CD4-positive, alpha-beta T cell treated with Interleukin-15 for 1 hour (primary cell): ENCODE measurements around the gene CEP135.
"Not testable (repeated sequence)": the region's sequence is repeated elsewhere in the genome, so short reads cannot be mapped to it uniquely, and the experiment has no call there.

Experiments
- DNase-seq: peaks from one replicate; pipeline ENCODE4 v3.0.0-alpha.2; 2020

The CEP135 gene, protein sequence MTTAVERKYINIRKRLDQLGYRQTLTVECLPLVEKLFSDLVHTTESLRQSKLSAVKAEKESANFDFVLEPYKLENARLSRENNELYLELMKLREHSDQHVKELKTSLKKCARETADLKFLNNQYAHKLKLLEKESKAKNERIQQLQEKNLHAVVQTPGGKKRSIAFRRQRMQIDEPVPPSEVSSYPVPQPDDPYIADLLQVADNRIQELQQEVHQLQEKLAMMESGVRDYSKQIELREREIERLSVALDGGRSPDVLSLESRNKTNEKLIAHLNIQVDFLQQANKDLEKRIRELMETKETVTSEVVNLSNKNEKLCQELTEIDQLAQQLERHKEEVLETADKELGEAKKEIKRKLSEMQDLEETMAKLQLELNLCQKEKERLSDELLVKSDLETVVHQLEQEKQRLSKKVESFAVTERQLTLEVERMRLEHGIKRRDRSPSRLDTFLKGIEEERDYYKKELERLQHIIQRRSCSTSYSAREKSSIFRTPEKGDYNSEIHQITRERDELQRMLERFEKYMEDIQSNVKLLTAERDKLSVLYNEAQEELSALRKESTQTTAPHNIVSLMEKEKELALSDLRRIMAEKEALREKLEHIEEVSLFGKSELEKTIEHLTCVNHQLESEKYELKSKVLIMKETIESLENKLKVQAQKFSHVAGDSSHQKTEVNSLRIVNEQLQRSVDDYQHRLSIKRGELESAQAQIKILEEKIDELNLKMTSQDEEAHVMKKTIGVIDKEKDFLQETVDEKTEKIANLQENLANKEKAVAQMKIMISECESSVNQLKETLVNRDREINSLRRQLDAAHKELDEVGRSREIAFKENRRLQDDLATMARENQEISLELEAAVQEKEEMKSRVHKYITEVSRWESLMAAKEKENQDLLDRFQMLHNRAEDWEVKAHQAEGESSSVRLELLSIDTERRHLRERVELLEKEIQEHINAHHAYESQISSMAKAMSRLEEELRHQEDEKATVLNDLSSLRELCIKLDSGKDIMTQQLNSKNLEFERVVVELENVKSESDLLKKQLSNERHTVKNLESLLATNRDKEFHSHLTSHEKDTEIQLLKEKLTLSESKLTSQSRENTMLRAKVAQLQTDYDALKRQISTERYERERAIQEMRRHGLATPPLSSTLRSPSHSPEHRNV

DNA sequence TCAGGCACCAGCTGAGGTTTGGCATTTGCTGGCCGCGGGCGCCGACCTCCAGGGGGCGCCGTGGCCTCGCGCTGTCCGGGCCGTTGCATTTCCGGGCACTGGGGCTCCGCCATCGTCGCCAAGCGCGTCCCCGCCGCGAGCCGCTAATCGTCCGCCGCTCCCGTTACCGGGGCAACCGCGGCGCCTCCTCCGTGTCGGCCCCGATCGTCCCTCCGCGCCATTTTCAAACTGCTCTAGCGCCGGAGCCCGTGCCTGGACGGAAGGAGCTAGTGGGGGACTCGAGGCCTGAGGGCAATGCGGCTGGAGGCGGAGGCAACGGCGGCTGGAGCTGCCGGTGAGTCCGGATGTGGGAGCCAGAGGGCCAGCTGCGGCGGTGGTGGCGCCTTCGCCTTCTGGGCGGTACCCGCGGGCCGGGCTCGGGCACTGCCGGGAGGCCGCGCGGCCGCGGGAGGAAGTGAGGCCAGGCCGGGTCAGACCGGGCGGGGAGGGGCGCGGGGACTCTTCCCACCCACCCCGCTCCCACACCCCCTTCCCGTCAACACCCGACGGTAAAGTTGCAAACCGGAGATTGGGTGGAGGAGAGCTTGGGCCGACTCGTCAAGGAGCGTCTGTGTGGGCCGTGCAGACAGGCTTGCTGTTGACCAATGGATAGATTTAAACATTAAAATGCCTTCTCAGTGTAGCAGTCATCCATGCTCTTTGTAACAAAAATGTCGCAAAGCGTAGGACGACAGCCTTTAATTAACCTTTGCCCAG is at the start of gene CEP135:
CEP135 (plus strand) TSS at position 220 of the 756 bp plus-strand sequence. CDS start 3,186 bp downstream, outside the sequence.
- peak; percentile 95 for DNase-seq

DNA sequence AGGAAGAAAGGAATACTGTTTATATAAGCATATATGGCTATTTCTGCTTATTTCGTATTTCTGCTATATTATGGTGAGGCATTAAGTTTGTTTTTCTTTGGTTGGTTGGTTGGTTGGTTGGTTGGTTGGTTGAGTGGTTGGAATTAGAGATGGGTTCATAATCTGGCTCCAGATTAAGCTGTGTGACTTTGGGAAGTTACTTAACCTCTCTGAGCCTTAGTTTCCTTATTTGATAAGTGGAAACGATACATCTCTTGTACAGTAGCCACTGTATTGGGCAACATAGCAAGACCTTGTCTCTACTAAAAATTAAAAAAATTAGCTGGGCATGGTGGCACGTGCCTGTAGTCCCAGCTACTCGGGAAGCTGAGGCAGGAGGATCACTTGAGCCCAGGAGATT is 46.1 kb upstream of the CEP135 start:
- DNase-seq = no peak

DNA sequence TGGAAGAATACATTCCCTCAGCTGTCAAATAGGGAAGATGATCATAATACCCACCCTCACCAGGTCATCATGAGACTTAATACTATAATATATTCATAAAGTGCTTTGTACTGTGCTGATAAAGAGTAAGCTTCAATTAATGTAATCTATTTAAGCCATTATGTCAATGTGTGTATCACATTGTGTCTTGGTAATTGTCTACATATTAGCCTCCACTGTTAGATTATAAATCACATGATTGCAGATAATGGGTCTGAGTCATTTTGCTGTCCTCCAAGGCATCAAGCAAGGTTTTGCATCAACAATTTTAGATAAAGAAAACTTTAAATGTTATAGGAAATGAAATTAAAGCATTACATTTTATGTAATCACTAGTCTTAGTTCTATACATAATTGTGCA is 45.2 kb upstream of the CEP135 start:
- no peak for DNase-seq

DNA sequence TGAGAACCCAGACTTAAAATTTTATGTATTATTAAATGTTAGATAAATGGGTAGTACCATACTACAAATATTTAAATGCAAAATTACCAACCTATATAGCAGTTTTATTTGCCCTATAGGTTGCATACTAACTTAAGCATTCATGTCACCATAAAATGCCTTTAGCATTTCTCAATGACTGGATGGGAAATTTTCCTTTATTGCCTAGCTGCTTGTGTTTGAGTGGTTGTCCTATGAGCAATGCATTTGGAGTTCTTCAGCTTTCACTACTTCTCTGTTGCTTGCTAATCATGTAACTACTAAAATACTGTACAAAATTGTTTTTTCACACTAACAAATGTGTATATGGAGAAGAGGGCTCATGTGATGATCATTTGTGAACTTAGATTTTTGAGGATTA is 44.2 kb upstream of the CEP135 start:
- DNase-seq = no peak

DNA sequence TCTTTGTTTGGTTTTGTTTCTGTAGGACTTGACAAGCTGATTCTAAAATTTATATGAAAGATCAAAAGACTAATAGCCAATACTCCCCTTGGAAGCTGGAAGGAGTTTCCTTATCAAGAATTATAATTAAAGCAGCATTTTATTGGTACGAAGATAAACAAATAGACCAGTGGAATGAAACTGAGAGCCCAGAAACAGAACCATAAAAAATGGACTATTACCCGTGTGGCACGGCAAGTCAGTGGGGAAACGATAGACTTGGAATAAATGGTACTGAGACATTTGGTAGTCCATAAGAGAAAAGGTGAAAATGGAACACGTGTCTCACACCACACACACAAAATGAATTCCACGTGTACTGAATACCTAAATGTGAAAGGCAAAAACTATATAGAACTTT is 42.4 kb upstream of the CEP135 start:
- DNase-seq = no peak

DNA sequence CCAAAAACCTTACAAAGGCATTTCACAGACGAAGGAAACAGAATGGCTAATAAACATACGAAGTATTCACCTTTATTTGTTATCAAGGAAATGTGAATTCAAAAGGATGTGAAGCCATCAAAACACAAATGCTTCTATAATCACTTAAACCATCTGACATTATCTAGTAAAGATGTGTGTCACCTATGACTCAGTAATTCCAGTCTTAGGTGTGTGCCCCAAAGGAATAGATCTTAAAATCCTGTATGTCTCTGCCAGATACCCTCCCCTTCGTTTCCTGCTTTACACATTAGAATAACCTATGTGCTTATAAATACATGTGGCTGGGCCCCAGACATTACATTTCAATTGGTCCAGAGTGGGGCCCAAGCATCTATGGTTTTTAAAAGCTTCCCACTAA is 41.8 kb upstream of the CEP135 start:
- DNase-seq = no peak

DNA sequence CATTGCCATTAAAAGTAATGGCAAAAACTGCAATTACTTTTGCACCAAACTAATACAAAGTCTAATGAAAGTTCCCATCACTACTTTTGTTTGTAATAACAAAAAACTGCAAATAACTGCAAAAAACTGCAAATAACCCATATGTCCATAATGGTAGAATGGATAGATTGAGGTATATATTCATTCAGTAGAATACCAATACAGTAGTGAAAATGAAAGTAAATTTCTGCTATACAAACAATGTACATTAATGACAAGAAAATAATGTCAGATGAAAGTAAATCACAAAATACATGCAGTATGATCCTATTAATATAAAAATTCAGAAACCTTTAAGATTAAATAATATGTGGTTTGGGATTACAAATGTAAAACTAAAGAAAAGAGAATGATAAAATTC is 41.3 kb upstream of the CEP135 start:
- DNase-seq = no peak

DNA sequence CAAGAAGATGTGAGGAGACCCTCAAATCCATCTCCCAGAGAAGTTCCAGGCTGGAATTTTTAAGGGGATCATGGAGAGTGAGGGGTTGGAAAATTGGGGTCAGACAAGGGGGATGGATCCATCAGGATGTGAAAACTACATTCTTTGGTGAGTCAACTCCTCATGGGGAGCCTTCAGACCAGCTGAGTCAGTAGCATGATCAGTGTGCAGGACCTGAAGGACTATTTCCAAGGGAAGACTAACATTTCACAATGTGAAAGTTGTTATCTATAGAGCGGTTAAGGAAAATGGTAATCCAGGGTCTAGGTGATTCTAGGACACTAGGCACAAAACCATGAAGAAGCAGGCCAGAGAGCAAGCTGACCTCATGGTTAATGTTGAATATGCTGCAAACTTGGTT is 38.6 kb upstream of the CEP135 start:
- DNase-seq = no peak

DNA sequence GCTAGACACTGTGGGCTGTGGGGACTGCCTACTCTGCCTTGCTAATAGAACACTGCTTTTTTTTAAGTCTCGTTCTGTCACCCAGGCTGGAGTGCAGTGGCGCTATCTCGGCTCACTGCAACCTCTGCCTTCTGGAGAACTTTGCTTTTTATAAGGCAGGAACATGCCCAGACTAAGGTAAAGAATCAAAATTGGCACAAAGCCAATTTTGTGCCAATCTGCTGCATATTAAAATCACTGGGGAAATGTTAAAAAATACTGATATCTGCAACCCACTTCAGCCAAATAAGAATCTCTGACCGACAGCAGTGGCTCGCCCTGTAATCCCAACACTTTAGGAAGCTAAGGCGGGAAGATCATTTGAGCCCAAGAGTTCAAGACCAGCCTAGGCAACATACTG is 36.5 kb upstream of the CEP135 start:
- DNase-seq = no peak

DNA sequence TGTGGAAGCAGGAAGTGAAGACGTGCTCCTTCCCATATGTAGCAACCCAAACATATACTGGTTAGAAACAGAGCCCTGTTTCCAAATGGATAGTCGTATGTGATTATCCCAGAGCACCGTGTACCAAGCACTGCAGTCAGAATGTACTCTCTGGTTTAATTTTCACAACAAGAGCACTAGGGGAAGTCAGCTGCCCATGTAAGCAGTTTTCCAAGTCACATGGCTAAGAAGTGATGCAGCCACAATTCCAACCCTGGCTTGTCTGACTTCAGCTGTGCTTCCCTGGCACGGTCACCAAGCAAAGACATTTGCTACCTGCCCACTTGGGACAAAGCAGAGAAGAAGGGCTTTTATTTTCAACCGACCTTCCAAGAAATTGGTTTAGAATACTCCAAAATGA is 28.2 kb upstream of the CEP135 start:
- no peak for DNase-seq

DNA sequence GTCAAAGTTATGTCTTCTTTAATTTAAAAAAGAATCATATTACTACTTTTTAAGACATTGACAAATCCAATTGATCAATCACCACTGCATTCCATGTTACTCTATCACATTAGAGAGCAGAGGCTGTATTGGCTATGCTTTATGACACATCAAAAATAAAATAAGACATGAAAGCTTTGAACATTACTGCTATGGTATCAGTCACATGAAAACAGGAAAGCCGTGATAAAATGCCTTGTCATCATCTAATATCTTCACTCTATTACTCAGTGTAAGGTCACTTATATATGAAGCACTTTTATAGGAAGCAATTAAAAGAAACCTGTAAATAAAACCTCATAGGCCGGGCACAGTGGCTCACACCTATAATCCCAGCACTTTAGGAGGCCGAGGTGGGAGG is 27.7 kb upstream of the CEP135 start:
- DNase-seq = no peak

DNA sequence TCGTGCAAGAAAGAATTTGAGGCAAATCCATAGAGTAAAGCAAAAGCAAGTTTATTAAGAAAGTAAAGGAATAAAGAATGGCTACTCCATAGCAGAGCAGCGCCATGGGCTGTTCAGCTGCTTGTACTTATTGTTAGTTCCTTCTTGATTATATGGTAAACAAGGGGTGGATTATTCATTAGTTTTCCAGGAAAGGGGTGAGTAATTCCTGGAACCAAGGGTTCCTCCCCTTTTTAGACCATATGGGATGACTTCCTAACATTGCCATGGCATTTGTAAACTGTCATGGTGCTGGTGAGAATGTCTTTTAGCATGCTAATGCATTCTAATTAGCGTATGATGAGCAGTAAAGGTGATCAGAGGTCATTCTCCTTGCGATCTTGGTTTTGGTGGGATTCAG is 23.5 kb upstream of the CEP135 start:
- no peak for DNase-seq

DNA sequence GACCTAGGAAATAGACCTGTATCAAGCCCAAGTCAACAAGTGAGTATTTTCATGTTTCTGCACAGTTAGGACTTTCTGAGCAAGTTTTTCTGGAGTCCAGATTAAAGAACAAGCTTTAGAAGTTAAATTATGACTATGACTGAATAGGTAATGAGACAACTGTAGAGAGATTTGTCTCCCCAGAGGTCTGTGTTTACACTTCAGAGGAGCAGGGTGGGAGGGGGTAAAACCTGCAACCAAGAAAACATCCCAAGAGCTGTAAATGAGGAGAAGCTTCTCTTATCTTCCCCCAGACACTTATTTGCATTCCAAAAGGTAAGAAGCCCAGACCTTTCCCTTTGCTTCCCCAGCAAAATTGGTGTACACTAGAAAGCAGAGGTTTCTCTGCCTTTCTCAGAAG is 22.1 kb upstream of the CEP135 start:
- DNase-seq = no peak

DNA sequence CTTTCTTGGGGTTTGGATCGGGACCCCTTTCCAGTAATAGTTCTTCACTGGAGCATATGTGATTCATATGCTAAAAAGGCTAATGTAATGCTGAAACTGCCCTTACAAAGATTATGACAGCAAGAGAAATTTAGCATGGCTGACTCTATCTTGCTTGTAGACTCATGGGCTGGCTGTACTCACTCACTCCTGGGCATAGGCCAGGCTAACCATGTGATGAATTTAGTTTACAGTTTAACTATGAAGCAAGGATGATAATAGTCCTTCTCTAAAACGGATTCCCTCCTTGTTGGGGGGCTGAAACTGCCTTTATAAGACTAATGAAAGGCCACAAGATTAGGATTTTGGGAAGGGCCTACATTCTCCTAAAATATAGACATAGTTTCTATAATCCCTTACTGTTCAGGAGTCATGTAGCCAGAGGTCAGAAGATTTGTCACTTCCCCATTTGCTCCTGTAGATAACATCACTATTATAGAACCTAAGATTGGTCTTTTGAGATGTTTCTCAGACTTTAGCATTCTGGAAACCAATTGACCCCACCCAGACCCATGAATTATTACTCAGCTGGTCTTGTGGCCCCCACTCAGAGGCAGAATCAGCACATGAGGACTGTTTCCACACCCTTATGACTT is 20.8 kb upstream of the CEP135 start:
- DNase-seq = no peak

DNA sequence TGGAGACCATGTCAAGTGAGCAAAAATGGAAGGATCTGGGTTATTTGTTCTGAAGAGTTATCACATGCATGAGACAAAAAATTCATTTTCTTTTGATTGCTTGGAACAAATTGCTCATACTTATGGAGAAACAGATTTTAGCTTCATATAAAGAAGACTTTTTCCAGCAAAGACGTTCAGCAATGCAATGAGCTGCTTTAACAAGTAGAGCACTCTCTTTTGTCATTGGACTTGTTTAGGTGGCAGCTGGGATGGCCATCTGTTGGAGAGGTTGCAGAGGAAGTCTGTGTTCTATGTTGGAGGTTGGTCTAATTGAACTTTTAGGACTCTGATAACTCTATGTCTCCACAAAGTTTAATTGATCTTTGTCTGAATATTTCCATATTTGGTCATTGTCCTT is 19.9 kb upstream of the CEP135 start:
- no peak for DNase-seq

DNA sequence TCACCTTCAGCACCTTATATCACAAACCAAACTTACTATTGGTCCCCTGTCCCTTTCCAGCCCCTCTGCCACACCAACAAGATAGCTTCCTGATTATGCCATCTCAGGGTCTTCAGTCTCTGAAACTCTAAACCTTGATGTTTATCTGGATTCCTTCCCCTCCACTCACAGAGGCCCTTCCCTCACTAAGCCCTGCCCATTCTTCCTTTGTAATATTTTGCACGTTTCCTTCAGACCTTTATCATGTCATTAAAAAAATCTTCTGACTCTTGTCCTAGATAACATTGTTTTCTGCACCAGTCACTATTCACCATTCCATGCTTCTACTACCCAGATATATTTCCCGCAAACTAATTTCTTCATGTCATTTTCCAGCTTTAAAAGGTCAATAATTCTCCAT is 17.7 kb upstream of the CEP135 start:
- no peak for DNase-seq

DNA sequence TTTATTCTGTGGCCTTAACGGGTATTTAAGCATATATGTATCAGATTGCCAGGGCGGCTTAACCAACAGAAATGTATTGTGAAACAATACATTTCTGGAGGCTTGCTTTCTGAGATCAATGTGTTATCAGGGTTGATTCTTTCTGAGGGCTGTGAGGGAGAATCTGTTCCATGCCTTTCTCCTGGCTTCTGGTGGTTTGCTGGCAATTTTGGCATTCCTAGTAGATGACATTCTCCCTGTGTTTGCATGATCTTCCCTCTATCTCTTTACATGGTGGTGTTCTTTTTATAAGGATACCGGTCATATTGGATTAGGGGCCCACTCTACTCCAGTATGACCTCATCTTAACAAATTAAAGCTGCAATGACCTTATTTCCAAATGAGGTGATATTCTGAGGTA is 16.9 kb upstream of the CEP135 start:
- no peak for DNase-seq

DNA sequence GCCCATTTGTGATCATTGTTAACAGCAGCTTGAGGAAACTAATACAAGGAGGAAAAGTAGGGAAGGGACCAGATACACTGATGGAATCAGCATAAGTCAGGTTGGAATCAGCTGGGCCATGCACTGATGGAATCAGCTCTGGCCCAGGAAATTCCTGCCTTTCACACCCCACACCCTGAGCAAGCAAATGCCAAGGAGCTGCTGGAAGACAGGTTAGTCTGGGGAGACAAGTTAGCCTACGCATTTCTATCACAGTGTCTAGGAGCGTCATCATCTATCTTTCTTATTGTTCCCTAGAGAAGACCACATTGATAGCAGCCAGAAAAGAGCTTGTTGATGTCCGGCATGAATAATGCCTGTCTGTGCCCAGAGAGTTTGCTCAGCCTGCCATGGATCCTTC is 16.2 kb upstream of the CEP135 start:
- DNase-seq = no peak

DNA sequence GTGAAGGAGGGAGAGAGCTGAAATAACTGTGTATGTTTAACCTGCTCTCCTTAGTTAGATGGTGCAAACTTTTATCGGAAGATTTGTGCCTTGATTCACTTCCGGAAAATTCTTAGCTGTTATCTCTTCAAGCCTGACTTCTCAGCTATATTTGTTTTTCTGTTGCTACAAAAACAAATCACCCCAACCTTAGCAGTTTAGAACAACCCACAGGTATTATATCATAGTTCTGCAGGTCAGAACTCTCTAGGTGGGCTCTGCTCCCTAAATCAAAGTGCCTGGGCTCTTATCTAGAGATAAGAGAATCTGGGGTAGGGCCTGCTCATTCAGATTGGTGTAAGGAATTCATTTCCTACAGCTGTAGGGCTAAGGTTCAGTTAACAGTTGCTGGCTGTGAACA is 15.1 kb upstream of the CEP135 start:
- no peak for DNase-seq

DNA sequence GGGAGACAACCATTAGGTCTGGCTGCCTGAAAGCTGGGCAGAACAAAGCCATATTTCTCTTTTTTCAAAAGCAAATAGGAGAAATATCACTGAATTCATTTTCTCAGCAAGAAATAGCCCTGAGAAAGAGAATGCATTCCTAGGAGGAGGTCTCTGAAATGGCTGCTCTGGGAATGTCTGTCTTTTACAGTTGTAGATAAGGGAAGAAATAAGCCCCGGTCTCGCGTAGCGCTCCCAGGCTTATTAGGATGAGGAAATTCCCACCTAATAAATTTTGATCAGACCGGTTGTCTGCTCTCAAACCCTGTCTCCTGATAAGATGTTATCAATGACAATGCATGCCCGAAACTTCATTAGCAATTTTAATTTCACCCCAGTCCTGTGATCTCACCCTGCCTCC is 12.8 kb upstream of the CEP135 start:
- not testable (repeated sequence) for DNase-seq

DNA sequence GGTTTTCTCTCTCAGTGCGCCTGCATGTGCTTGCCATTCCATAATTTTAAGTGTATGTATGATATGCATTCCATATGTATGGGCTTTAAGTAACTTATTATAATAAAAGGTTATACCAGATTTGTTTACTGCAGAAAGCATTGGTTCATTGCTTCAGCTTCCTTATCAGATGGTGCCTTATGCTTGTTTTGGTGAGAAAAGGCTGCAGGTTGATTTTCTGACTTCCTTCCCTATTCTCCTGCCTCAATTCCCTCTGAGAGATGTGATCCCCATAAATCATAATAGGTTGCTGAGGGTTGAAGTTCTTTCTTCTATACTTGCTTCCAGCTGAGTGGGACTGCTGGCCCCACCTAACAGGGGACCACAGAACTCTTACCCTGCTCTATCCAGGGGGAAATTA is 10.3 kb upstream of the CEP135 start:
- DNase-seq = no peak

DNA sequence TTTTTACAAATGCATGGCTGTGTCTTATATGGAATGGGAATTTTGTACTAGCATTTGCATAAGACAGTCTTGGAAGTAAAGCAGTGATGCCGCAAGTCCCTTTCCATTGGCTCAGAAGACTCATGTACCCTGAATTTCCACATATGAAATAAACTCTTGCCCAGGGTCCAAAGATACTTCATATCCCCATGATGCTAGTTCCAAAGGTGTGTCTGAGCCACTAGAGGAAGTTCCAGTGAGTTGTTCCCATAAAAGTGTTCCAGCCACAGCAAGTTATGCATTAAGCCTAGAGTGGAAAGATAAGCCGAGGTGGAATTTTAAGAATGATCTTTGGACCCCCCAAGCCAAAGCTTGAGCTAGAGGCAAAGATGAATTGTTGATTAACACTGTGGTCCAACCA is 9.3 kb upstream of the CEP135 start:
- DNase-seq = no peak
